Uterus (tissue), 4 donors: ENCODE data around the gene SHROOM2. TPM values are rescaled to one million over a fixed set of nuclear protein-coding genes. Genes with fewer than 3 reads are reported as not detected.

Experiments
- DNase-seq, 2 donors: peaks; one replicate each; pipeline ENCODE4 v3.0.0-alpha.2; 2019 to 2020
- H3K27ac ChIP-seq, 2 donors: fragments of 200-600 bp; sonication (generic); 1 replicate in 1 of 2; 2 replicates in 1 of 2; pipeline ENCODE4 v1.5.1; 2016 to 2018
- H3K27me3 ChIP-seq, 2 donors: fragments of 200-600 bp; sonication (generic); one replicate each; pipeline ENCODE4 v1.5.1; 2018 to 2019; ENCODE audit warnings: control low read depth in 1 of 2
- H3K36me3 ChIP-seq, 2 donors: fragments of 200-600 bp; sonication (generic); one replicate each; pipeline ENCODE4 v1.5.1; 2019; ENCODE audit warnings: control low read depth in 1 of 2
- H3K4me1 ChIP-seq, 2 donors: fragments of 200-600 bp; sonication (generic); one replicate each; pipeline ENCODE4 v1.5.1; 2018 to 2019; ENCODE audit warnings: control low read depth in 1 of 2
- H3K4me3 ChIP-seq, 2 donors: fragments of 200-600 bp; sonication (generic); 1 replicate in 1 of 2; 2 replicates in 1 of 2; pipeline ENCODE4 v1.5.1; 2018 to 2019; ENCODE audit warnings: mild to moderate bottlenecking in 1 of 2
- H3K9me3 ChIP-seq, 2 donors: fragments of 200-600 bp; sonication (generic); one replicate each; pipeline ENCODE4 v1.5.1; 2019; ENCODE audit warnings: control low read depth in 1 of 2
- POLR2A ChIP-seq, 2 donors: fragments of 450-650 bp; IDR thresholded peaks; one replicate each; pipeline ENCODE4 v1.6.1; 2016; ENCODE audit warnings: antibody characterized with exemption in 2 of 2, mild to moderate bottlenecking in 1 of 2, moderate library complexity in 1 of 2
- intact Hi-C: fragments of 100-400 bp; cut with DNase I; formaldehyde crosslinking; loops from one replicate; pipeline ENCODE4 v1.15.1; 2023; ENCODE audit warnings: low total_unique reads
- total RNA-seq, 4 donors: library from RNA; depleted of rRNA in 3 of 4; stranded (reverse); fragments of >200 nt in 3 of 4; gene quantifications; one replicate each; pipeline versions ENCODE4 v1.1.0 to v1.2.4, GENCODE V29; 2014 to 2023
- TF ChIP-seq, protein P1 (sequence below), 4 experiments: fragments of 200-600 bp in 2 of 4; fragments of 450-650 bp in 2 of 4; sonication (generic) in 2 of 4; IDR thresholded peaks; one replicate each; pipeline ENCODE4 v1.5.1; 2016 to 2019; ENCODE audit warnings: antibody characterized with exemption in 4 of 4, mild to moderate bottlenecking in 2 of 4, moderate library complexity in 1 of 4
- donor health status: DM: yes; HTN: yes; CAD: no.

SHROOM2 gene
- total RNA-seq, 4 donors from 2014 or later = 3.5 to 8.7 (median 4.8) TPM

DNA sequence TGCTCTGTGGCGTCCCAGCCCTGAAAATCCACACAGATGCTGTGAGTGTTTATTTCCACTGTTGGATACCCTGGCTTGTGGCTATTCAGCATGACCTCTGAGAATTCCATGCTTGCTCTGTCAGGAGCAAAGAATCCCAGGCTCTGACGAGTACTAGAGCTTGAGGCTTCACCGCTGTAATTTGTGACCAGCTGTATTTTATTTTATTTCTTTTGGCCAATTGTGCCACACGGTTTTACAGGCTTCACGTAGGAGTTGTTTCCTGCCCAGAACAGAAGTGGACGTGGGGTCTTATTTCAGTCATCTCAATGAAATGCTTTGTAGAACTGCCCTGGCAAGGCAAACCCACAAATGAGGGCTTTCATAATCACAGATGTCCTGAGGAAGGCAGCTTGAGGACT, 111.5 kb downstream of the SHROOM2 start:
- TF ChIP-seq, protein P1, sequence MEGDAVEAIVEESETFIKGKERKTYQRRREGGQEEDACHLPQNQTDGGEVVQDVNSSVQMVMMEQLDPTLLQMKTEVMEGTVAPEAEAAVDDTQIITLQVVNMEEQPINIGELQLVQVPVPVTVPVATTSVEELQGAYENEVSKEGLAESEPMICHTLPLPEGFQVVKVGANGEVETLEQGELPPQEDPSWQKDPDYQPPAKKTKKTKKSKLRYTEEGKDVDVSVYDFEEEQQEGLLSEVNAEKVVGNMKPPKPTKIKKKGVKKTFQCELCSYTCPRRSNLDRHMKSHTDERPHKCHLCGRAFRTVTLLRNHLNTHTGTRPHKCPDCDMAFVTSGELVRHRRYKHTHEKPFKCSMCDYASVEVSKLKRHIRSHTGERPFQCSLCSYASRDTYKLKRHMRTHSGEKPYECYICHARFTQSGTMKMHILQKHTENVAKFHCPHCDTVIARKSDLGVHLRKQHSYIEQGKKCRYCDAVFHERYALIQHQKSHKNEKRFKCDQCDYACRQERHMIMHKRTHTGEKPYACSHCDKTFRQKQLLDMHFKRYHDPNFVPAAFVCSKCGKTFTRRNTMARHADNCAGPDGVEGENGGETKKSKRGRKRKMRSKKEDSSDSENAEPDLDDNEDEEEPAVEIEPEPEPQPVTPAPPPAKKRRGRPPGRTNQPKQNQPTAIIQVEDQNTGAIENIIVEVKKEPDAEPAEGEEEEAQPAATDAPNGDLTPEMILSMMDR (IDR thresholded peaks at IDR 0.05) = no peak
- no peak for TF ChIP-seq POLR2A (IDR thresholded peaks at IDR 0.05)
- Histone ChIP-seq H3K4me3 (no peak overlapping the region), H3K36me3 (no peaks in the 10 kb centered on the region), H3K27me3 (no peaks in the 10 kb centered on the region), H3K27ac (no peak overlapping the region), H3K4me1 (no peaks in the 10 kb centered on the region), H3K9me3 (no peaks in the 10 kb centered on the region)
- DNase-seq = no peak
- intact Hi-C loops = no loop called here

DNA sequence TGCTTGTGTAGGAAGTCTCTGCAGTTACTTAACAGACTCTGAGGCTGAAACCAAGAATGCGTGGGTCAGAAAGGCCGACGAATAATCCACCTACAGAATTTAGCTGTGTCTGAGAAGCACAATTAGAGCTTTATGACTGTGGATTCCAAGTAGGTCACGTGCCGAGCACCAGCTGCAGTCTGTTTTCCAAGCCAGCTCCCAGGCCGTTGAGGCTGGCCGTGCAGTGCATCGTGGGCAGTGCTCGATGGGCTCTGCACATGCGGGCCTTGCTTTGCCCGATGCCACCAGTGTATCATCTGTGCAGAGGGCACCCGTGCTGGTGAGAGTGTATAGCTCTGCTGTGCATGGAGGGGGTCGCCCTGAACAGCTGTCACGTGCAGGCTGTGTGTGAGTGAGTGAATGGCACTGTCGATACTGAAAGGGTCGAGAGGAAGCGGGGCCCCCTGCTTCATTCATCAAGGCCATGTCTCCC, 113.4 kb downstream of the SHROOM2 start:
- Histone ChIP-seq H3K36me3 (no peaks in the 10 kb centered on the region), H3K27ac (no peak overlapping the region), H3K4me1 (no peaks in the 10 kb centered on the region), H3K4me3 (no peak overlapping the region), H3K9me3 (no peaks in the 10 kb centered on the region), H3K27me3 (no peaks in the 10 kb centered on the region)
- no peak for DNase-seq
- intact Hi-C loops = no loop called here
- TF ChIP-seq POLR2A (IDR thresholded peaks at IDR 0.05) = no peak
- TF ChIP-seq, protein P1 (IDR thresholded peaks at IDR 0.05) = no peak

DNA sequence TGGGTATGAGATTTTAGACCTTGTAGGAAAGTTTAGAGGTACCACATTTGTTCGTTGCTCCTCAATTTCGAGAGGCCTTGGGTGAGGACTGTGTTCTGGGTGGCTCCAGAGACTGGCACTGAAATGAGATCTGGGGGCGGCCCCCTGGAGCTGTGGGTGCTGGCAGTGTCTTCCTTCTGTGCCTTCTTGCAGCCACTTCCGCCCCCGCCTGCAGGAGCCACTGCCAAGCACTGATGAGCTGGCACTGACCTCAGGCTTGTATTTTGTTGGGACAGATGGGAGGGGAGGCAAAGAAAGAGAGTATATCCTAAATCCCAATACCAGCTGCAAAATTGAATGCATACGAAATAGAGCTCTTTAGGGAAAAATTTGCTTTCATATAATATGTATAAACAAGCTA, 116.4 kb downstream of the SHROOM2 start:
- Histone ChIP-seq H3K4me3 (no peak overlapping the region), H3K9me3 (no peaks in the 10 kb centered on the region), H3K27ac (no peak overlapping the region), H3K27me3 (no peaks in the 10 kb centered on the region), H3K4me1 (no peaks in the 10 kb centered on the region), H3K36me3 (no peaks in the 10 kb centered on the region)
- no peak for DNase-seq
- TF ChIP-seq, protein P1 (IDR thresholded peaks at IDR 0.05) = no peak
- TF ChIP-seq POLR2A (IDR thresholded peaks at IDR 0.05) = no peak
- intact Hi-C loops = no loop called here

DNA sequence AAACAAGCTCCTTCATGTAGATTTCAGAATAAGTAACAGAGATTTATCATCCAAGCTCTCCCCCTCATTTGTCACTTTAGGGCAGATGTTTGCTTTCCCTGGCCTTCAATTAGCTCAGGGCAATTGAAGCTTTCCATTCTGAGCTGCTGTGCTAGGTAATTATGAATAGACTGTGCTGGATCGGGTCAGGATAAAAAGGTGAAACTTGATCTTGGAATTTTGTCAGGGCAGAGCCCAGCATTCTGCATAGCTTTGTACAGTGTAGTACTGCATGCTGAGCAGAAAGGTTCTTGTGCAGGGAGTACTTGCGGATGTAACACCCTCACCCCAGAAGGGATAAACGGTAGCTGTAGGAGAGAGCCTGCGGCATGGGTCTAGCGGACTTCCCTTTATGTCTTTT, 116.9 kb downstream of the SHROOM2 start:
- Histone ChIP-seq H3K27me3 (no peaks in the 10 kb centered on the region), H3K36me3 (no peaks in the 10 kb centered on the region), H3K4me3 (no peak overlapping the region), H3K4me1 (no peaks in the 10 kb centered on the region), H3K27ac (no peak overlapping the region), H3K9me3 (no peaks in the 10 kb centered on the region)
- TF ChIP-seq, protein P1 (IDR thresholded peaks at IDR 0.05) = no peak
- no peak for TF ChIP-seq POLR2A (IDR thresholded peaks at IDR 0.05)
- intact Hi-C loops = no loop called here
- no peak for DNase-seq

DNA sequence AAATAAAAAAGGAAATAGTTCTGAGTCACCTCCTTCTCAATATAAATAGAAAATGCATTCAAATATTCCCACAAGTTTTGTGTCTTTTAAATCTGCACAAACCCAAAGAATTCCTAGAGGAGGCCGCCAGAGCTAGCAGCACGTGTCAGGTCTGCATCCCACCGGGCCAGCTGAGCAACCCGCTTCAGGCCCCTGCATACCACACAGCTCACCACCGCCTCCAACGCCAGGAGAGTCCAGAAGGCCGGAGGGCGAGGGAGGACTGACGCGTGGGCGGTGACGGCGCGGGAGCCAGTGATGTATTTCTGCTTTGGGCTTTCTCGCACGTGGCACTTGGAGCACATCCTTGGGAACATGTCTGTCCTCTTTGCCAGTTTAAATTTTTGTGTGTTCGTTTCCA, 119.1 kb downstream of the SHROOM2 start:
- TF ChIP-seq POLR2A (IDR thresholded peaks at IDR 0.05) = no peak
- TF ChIP-seq, protein P1 (IDR thresholded peaks at IDR 0.05) = no peak
- intact Hi-C loops = no loop called here
- H3K9me3 ChIP-seq = no peaks in the 10 kb centered on the region
- no peak overlapping the region for H3K4me3 ChIP-seq
- no peak overlapping the region for H3K27ac ChIP-seq
- no peaks in the 10 kb centered on the region for H3K27me3 ChIP-seq
- no peaks in the 10 kb centered on the region for H3K4me1 ChIP-seq
- no peak for DNase-seq
- no peaks in the 10 kb centered on the region for H3K36me3 ChIP-seq
